Measurements from ENCODE around the gene MED15.

MED15 gene

GRCh38 chr22:20611418-20611817 lies 104.0 kb downstream of the MED15 start:
- no peak for DNase-seq (ENCODE audit: low read depth)
- no peak for TF ChIP-seq CTCF (IDR thresholded peaks at IDR 0.05; ENCODE audit: control insufficient read depth, insufficient read depth, low read depth, low read length, missing control alignments)
- no peak overlapping the region for H3K4me3 ChIP-seq (ENCODE audit: control insufficient read depth, low read depth, low read length)

DNA sequence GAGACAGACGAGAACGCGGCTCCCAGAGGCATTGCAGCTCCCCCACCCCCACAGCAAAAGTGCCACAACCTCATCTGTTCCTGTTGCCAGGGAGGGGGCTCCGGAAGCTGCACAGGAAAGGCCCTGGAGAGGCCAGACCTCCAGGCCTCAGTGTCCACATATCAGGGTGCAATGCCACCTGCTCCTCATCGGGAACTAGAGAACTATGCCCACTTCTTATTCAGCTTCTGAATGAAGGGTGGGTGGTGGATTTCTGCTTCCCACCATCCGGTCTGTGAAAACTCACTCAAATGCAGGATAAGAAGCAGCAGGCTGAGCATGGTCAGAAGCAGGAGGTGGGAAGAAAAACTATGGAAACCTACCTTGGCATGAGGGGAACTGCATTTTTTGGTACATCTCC lies 105.9 kb downstream of the MED15 start:
- no peak overlapping the region for H3K4me3 ChIP-seq (ENCODE audit: control insufficient read depth, low read depth, low read length)
- TF ChIP-seq CTCF (IDR thresholded peaks at IDR 0.05; ENCODE audit: control insufficient read depth, insufficient read depth, low read depth, low read length, missing control alignments) = no peak
- no peak for DNase-seq (ENCODE audit: low read depth)

DNA sequence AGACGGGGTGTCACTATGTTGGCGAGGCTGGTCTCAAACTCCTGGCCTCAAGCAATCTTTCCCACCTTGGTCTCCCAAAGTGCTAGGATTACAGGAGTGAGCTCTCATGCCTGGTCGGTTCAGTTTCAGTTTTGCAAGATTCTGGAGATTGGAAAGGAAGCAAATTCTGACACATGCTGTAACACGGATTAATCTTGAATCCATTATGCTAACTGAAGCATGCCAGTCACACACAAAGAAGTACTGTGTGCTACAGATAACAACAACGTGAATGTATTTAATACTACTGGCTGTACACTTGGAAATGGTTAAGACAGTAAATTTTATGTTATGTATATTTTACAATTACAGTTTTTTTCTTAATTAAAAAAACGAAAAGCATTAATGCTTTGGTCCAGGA lies 107.6 kb downstream of the MED15 start:
- no peak overlapping the region for H3K4me3 ChIP-seq (ENCODE audit: control insufficient read depth, low read depth, low read length)
- TF ChIP-seq CTCF (IDR thresholded peaks at IDR 0.05; ENCODE audit: control insufficient read depth, insufficient read depth, low read depth, low read length, missing control alignments) = no peak
- DNase-seq (ENCODE audit: low read depth) = no peak

- no peak for TF ChIP-seq CTCF (IDR thresholded peaks at IDR 0.05; ENCODE audit: control insufficient read depth, insufficient read depth, low read depth, low read length, missing control alignments)
- H3K4me3 ChIP-seq (ENCODE audit: control insufficient read depth, low read depth, low read length) = no peak overlapping the region
- no peak for DNase-seq (ENCODE audit: low read depth)
Observed at GRCh38 chr22:20615533-20616450, 108.4 kb downstream of the MED15 start.

- TF ChIP-seq CTCF (IDR thresholded peaks at IDR 0.05; ENCODE audit: control insufficient read depth, insufficient read depth, low read depth, low read length, missing control alignments) = no peak
- DNase-seq (ENCODE audit: low read depth) = no peak
- H3K4me3 ChIP-seq (ENCODE audit: control insufficient read depth, low read depth, low read length) = no peak overlapping the region
Observed at GRCh38 chr22:20616451-20617043, 109.1 kb downstream of the MED15 start.

DNA sequence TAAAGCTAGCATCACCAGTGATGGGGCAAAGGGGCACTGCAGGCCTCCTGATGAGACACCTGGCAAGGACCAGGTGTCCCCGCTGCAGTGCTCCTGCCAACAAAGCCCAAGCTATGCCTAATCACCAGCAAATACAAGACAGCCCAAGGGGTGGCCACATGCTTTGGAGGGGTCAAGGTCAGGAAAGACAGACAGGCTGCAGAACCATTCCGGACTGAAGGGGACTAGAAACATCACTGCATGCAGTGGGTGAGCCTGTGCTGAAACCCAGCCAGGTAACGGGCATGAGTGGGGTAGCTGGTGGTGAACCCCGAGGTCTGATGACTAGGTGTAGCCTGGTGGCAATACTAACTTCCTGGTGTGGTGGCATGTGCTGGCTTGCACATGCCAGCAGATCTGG lies 111.1 kb downstream of the MED15 start:
- H3K4me3 ChIP-seq (ENCODE audit: control insufficient read depth, low read depth, low read length) = no peak overlapping the region
- TF ChIP-seq CTCF (IDR thresholded peaks at IDR 0.05; ENCODE audit: control insufficient read depth, insufficient read depth, low read depth, low read length, missing control alignments) = no peak
- no peak for DNase-seq (ENCODE audit: low read depth)
